Hepatocyte (in vitro differentiated cells): ENCODE data around the gene AGFG1. TPM values are rescaled to one million over a fixed set of nuclear protein-coding genes. Genes with fewer than 3 reads are reported as not detected.

ENCODE experiments used
- DNase-seq: peaks from one replicate; pipeline ENCODE4 v3.0.0-alpha.2; 2016; ENCODE audit warnings: low spot score
- H2AFZ ChIP-seq: fragments of 200-600 bp; sonication (generic); 2 replicates; pipeline ENCODE4 v1.6.0; 2016; ENCODE audit warnings: antibody characterized with exemption, mild to moderate bottlenecking
- H3K27ac ChIP-seq: fragments of 200-600 bp; sonication (generic); 2 replicates; pipeline ENCODE4 v1.5.1; 2016; ENCODE audit warnings: mild to moderate bottlenecking
- H3K27me3 ChIP-seq: fragments of 200-600 bp; sonication (generic); 2 replicates; pipeline ENCODE4 v1.6.1; 2016
- H3K36me3 ChIP-seq: fragments of 200-600 bp; sonication (generic); replicated peaks from 2 replicates; pipeline ENCODE4 v1.5.1; 2016; ENCODE audit warnings: low read depth; ENCODE audit not compliant: insufficient read depth
- H3K4me1 ChIP-seq: fragments of 200-600 bp; sonication (generic); 2 replicates; pipeline ENCODE4 v1.5.1; 2016; ENCODE audit warnings: mild to moderate bottlenecking, moderate library complexity; ENCODE audit not compliant: insufficient read depth
- H3K4me2 ChIP-seq: fragments of 200-600 bp; sonication (generic); 2 replicates; pipeline ENCODE4 v1.6.0; 2016
- H3K4me3 ChIP-seq: fragments of 200-600 bp; sonication (generic); 2 replicates; pipeline ENCODE4 v1.5.1; 2016; ENCODE audit warnings: mild to moderate bottlenecking
- H3K79me2 ChIP-seq: fragments of 200-600 bp; sonication (generic); 2 replicates; pipeline ENCODE4 v1.6.0; 2017; ENCODE audit warnings: mild to moderate bottlenecking
- H3K9me2 ChIP-seq: fragments of 200-600 bp; sonication (generic); replicated peaks from 2 replicates; pipeline ENCODE4 v1.6.0; 2017; ENCODE audit warnings: mild to moderate bottlenecking; ENCODE audit not compliant: insufficient read depth
- H3K9me3 ChIP-seq: fragments of 200-600 bp; sonication (generic); 2 replicates; pipeline ENCODE4 v1.5.1; 2016; ENCODE audit warnings: low read depth, mild to moderate bottlenecking
- H4K20me1 ChIP-seq: fragments of 200-600 bp; sonication (generic); 2 replicates; pipeline ENCODE4 v1.6.0; 2016; ENCODE audit warnings: mild to moderate bottlenecking; ENCODE audit not compliant: insufficient read depth, poor library complexity, severe bottlenecking
- CTCF ChIP-seq: fragments of 200-600 bp; sonication (generic); IDR thresholded peaks from 2 replicates; pipeline ENCODE4 v1.5.1; 2016; ENCODE audit warnings: antibody characterized with exemption, mild to moderate bottlenecking; ENCODE audit not compliant: poor library complexity
- EZH2 ChIP-seq: fragments of 200-600 bp; sonication (generic); IDR thresholded peaks from 2 replicates; pipeline ENCODE4 v1.6.1; 2016; ENCODE audit warnings: antibody characterized with exemption, mild to moderate bottlenecking, borderline replicate concordance
- EZH2phosphoT487 ChIP-seq: fragments of 200-600 bp; sonication (generic); IDR thresholded peaks from one replicate; pipeline ENCODE4 v1.6.1; 2018; ENCODE audit warnings: antibody characterized with exemption, mild to moderate bottlenecking, low read depth, moderate library complexity; ENCODE audit not compliant: unreplicated experiment, severe bottlenecking
- WGBS: methylation state at CpG from one replicate; pipeline ENCODE4 v1.1.6; 2016; ENCODE audit warnings: low lambda C conversion rate; ENCODE audit errors: missing lambda C conversion rate; 5-methylcytosine and 5-hydroxymethylcytosine counted together
- polyA plus RNA-seq: library from polyadenylated mRNA; unstranded; fragments of >200 nt; fragmentation: Nextera tagmentation; extraction: Ambion mirVana; gene quantifications from 2 replicates; pipeline ENCODE4 v1.2.1, GENCODE V29; 2016
- total RNA-seq: library from RNA; depleted of rRNA; stranded (reverse); fragments of >200 nt; gene quantifications from 2 replicates; pipeline ENCODE4 v1.2.3, GENCODE V29; 2014

AGFG1 gene
- total and polyA plus RNA-seq, 2 experiments from 2014 or later: 62.4 to 91.6 TPM

DNA sequence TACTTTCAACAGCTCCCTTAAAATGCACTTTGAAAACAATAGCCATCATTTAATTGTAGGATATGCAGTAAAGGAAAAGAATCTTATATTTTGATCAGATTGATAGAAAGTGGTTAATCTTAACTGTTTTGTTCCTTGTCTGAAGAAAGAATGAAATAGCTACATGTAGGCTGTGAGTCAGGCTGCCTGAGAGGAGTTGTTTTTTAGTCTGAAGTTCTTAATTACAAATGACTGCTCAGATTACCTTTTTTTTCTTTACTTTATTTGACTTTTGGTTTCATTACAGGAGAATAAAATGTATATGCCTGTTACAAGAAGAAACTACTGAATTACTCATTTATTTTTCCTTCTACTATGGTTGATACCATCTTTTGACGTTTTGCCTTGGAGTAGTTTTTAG, 56.8 kb downstream of the AGFG1 start:
- no peaks in the 10 kb centered on the region for H3K4me1 ChIP-seq
- H3K36me3 ChIP-seq: no peaks in the 10 kb centered on the region
- 94% methylated on average over 1 of the region's 1 CpG for WGBS
- no peak overlapping the region for H3K4me3 ChIP-seq
- TF ChIP-seq CTCF (no peak), EZH2phosphoT487 (no peak), EZH2 (no peak)
- no peaks in the 10 kb centered on the region for H3K9me3 ChIP-seq
- no peak for DNase-seq
- H3K4me2 ChIP-seq: no peak overlapping the region
- peaks cover 7% of the 10 kb centered on the region for H4K20me1 ChIP-seq
- H3K27ac ChIP-seq: no peak overlapping the region
- H3K27me3 ChIP-seq: no peaks in the 10 kb centered on the region
- H2AFZ ChIP-seq: no peak overlapping the region
- no peaks in the 10 kb centered on the region for H3K9me2 ChIP-seq
- peaks cover 42% of the 10 kb centered on the region for H3K79me2 ChIP-seq

DNA sequence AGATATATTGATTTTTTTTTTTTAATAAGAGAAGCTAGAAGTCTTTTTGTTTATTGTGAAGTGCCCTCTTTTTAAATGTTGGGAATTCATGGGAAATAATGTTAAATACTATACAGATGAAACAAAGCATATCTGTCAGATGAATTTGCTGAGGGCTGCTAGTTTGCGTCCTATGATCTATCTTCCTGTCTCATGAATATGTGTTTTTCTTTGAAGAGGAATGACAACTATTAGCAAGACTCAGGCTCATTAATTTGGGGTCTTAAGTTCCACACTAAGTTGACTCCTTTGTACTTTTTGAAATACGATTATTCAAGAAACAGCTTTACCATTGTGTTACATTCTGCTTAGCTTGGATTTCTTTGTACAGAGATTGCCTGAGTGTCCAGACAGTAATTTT, 57.9 kb downstream of the AGFG1 start:
- H2AFZ ChIP-seq: no peak overlapping the region
- no peaks in the 10 kb centered on the region for H3K9me3 ChIP-seq
- TF ChIP-seq CTCF (no peak), EZH2 (no peak), EZH2phosphoT487 (no peak)
- peaks cover 7% of the 10 kb centered on the region for H4K20me1 ChIP-seq
- H3K4me3 ChIP-seq: no peak overlapping the region
- peaks cover 38% of the 10 kb centered on the region for H3K79me2 ChIP-seq
- no peaks in the 10 kb centered on the region for H3K9me2 ChIP-seq
- no peaks in the 10 kb centered on the region for H3K36me3 ChIP-seq
- no peak overlapping the region for H3K4me2 ChIP-seq
- DNase-seq: no peak
- H3K27me3 ChIP-seq: no peaks in the 10 kb centered on the region
- no peaks in the 10 kb centered on the region for H3K4me1 ChIP-seq
- no peak overlapping the region for H3K27ac ChIP-seq
- 100% methylated on average over 2 of the region's 2 CpGs for WGBS

- Histone ChIP-seq H3K79me2 (peaks cover 16% of the 10 kb centered on the region), H3K4me1 (no peaks in the 10 kb centered on the region), H3K9me3 (no peaks in the 10 kb centered on the region), H3K27ac (no peak overlapping the region), H3K9me2 (no peaks in the 10 kb centered on the region), H2AFZ (no peak overlapping the region), H4K20me1 (no peaks in the 10 kb centered on the region), H3K36me3 (peaks cover 4% of the 10 kb centered on the region), H3K4me2 (no peak overlapping the region), H3K27me3 (no peaks in the 10 kb centered on the region), H3K4me3 (no peak overlapping the region)
- no peak for DNase-seq
- WGBS: 98% methylated on average over 3 of the region's 3 CpGs
- no peak for TF ChIP-seq EZH2phosphoT487
- no peak for TF ChIP-seq CTCF
- no peak for TF ChIP-seq EZH2
Measured at GRCh38 chr2:227534714-227535113, 62.8 kb downstream of the AGFG1 start.

- Histone ChIP-seq H3K9me2 (no peaks in the 10 kb centered on the region), H3K36me3 (peaks cover 4% of the 10 kb centered on the region), H2AFZ (no peak overlapping the region), H3K4me3 (no peak overlapping the region), H3K9me3 (peaks cover 6% of the 10 kb centered on the region), H4K20me1 (no peaks in the 10 kb centered on the region), H3K27me3 (no peaks in the 10 kb centered on the region), H3K4me1 (no peaks in the 10 kb centered on the region), H3K79me2 (peaks cover 20% of the 10 kb centered on the region), H3K4me2 (no peak overlapping the region), H3K27ac (no peak overlapping the region)
- peak; percentile 37 for DNase-seq
- no peak for TF ChIP-seq CTCF
- TF ChIP-seq EZH2phosphoT487: no peak
- TF ChIP-seq EZH2: no peak
- WGBS: 79% methylated on average over 2 of the region's 2 CpGs
Measured at GRCh38 chr2:227536445-227536844, 64.5 kb downstream of the AGFG1 start.
